ENCODE data around the gene GYS1.

Gene GYS1

GRCh38 chr19:48994035-48994386, 902 bp upstream of the GYS1 start:
- no peak for DNase-seq (ENCODE audit: low read depth)
- H3K4me3 ChIP-seq (ENCODE audit: low read length), result peak overlapping the region; percentile 90
- no peak for TF ChIP-seq CTCF (IDR thresholded peaks at IDR 0.05; ENCODE audit: insufficient read depth, low read depth, low read length, missing control alignments)

- peak; percentile 26 for DNase-seq (ENCODE audit: low read depth)
- TF ChIP-seq CTCF (IDR thresholded peaks at IDR 0.05; ENCODE audit: insufficient read depth, low read depth, low read length, missing control alignments), result no peak
- H3K4me3 ChIP-seq (ENCODE audit: low read length), result peak overlapping the region; percentile 90
These were observed 431 bp downstream of the GYS1 start for GRCh38 chr19:48992581-48993174.

GRCh38 chr19:48991873-48992580, 1.1 kb downstream of the GYS1 start:
- peak overlapping the region; percentile 90 for H3K4me3 ChIP-seq (ENCODE audit: low read length)
- DNase-seq (ENCODE audit: low read depth), result peak; percentile 89

GRCh38 chr19:48991011-48991609, 2.0 kb downstream of the GYS1 start:
- no peak for TF ChIP-seq CTCF (IDR thresholded peaks at IDR 0.05; ENCODE audit: insufficient read depth, low read depth, low read length, missing control alignments)
- H3K4me3 ChIP-seq (ENCODE audit: low read length), result peak overlapping the region; percentile 90

More at GRCh38 chr19:48991873-48992580, 1.1 kb downstream of the GYS1 start:
- TF ChIP-seq CTCF (IDR thresholded peaks at IDR 0.05; ENCODE audit: insufficient read depth, low read depth, low read length, missing control alignments), result no peak

GRCh38 chr19:48990400-48990799, 2.7 kb downstream of the GYS1 start:
- no peak for TF ChIP-seq CTCF (IDR thresholded peaks at IDR 0.05; ENCODE audit: insufficient read depth, low read depth, low read length, missing control alignments)
- no peak overlapping the region for H3K4me3 ChIP-seq (ENCODE audit: low read length)
- DNase-seq (ENCODE audit: low read depth), result no peak

More at GRCh38 chr19:48991011-48991609, 2.0 kb downstream of the GYS1 start:
- no peak for DNase-seq (ENCODE audit: low read depth)

GRCh38 chr19:48989701-48990291, 3.3 kb downstream of the GYS1 start:
- TF ChIP-seq CTCF (IDR thresholded peaks at IDR 0.05; ENCODE audit: insufficient read depth, low read depth, low read length, missing control alignments), result no peak
- no peak for DNase-seq (ENCODE audit: low read depth)
- H3K4me3 ChIP-seq (ENCODE audit: low read length), result no peak overlapping the region

Data from epithelial cell of esophagus (primary cell).